Astrocyte of the hippocampus (primary cell): ENCODE data around the gene PAWR.
A peak's percentile ranks its signal among the peaks of the same experiment; 100 is the strongest.
"Not testable (repeated sequence)": the region's sequence is repeated elsewhere in the genome, so short reads cannot be mapped to it uniquely, and the experiment has no call there.

Experiments
- DNase-seq: peaks from one replicate; pipeline ENCODE4 v3.0.0; 2011; ENCODE audit warnings: low read depth, low spot score

PAWR gene

GRCh38 chr12:79686171-79686570 is 4.6 kb downstream of the PAWR start:
- DNase-seq: no peak

- DNase-seq: peak; percentile 60
Observed at GRCh38 chr12:79685068-79685467, 5.7 kb downstream of the PAWR start.

GRCh38 chr12:79684338-79684737 is 6.4 kb downstream of the PAWR start:
- not testable (repeated sequence) for DNase-seq

- no peak for DNase-seq
Observed at GRCh38 chr12:79682593-79682992, 8.2 kb downstream of the PAWR start.

- peak; percentile 59 for DNase-seq
Observed at GRCh38 chr12:79681008-79681590, 9.7 kb downstream of the PAWR start.

GRCh38 chr12:79680051-79680450 is 10.7 kb downstream of the PAWR start:
- DNase-seq: no peak

GRCh38 chr12:79678306-79678705 is 12.5 kb downstream of the PAWR start:
- no peak for DNase-seq

- DNase-seq: no peak
Observed at GRCh38 chr12:79677672-79678071, 13.1 kb downstream of the PAWR start.

GRCh38 chr12:79676579-79676978 is 14.2 kb downstream of the PAWR start:
- no peak for DNase-seq

- DNase-seq: no peak
Observed at GRCh38 chr12:79674629-79675028, 16.1 kb downstream of the PAWR start.

- DNase-seq: no peak
Observed at GRCh38 chr12:79673354-79673753, 17.4 kb downstream of the PAWR start.

GRCh38 chr12:79668113-79668512 is 22.7 kb downstream of the PAWR start:
- DNase-seq: no peak

- DNase-seq: no peak
Observed at GRCh38 chr12:79665212-79665887, 25.4 kb downstream of the PAWR start.

GRCh38 chr12:79664518-79664917 is 26.2 kb downstream of the PAWR start:
- no peak for DNase-seq

GRCh38 chr12:79662046-79662811 is 28.5 kb downstream of the PAWR start:
- DNase-seq: no peak

- no peak for DNase-seq
Observed at GRCh38 chr12:79661629-79662028, 29.1 kb downstream of the PAWR start.

GRCh38 chr12:79659961-79660431 is 30.8 kb downstream of the PAWR start:
- DNase-seq: no peak

GRCh38 chr12:79658221-79658620 is 32.5 kb downstream of the PAWR start:
- DNase-seq: no peak

- DNase-seq: no peak
Observed at GRCh38 chr12:79657136-79657535, 33.6 kb downstream of the PAWR start.

GRCh38 chr12:79655036-79655435 is 35.7 kb downstream of the PAWR start:
- no peak for DNase-seq

GRCh38 chr12:79652521-79652920 is 38.2 kb downstream of the PAWR start:
- DNase-seq: peak; percentile 23

GRCh38 chr12:79650440-79650839 is 40.3 kb downstream of the PAWR start:
- no peak for DNase-seq

- peak; percentile 45 for DNase-seq
Observed at GRCh38 chr12:79648881-79649280, 41.9 kb downstream of the PAWR start.
